A673 (cell line): ENCODE measurements around the gene RBBP8. TPM values are rescaled to one million over a fixed set of nuclear protein-coding genes. Genes with fewer than 3 reads are reported as not detected.

Experiments
- BruUV-seq: library from RNA; stranded (reverse); fragments of 400-500 nt; replicated peaks from 2 replicates; lab custom pipeline; 2021; lab: Mats Ljungman, UMichigan
- CTCF ChIA-PET: fragments of 300-600 bp; sonication (Branson Sonifier 250); formaldehyde crosslinking; loops from one replicate; lab custom pipeline; 2022; ENCODE audit warnings: antibody characterized with exemption; lab: Charles Lee
- POLR2A ChIA-PET: fragments of 300-600 bp; sonication (Branson Sonifier 250); formaldehyde crosslinking; loops from one replicate; lab custom pipeline; 2022; ENCODE audit warnings: antibody characterized with exemption; ENCODE audit not compliant: low non-redundant PET; lab: Charles Lee
- DNase-seq: peaks from one replicate; pipeline ENCODE4 v3.0.0-alpha.2; 2015; ENCODE audit warnings: low spot score
- H3K27ac ChIP-seq: fragments of 200-600 bp; sonication (generic); 2 replicates; pipeline ENCODE4 v1.5.1; 2016; ENCODE audit warnings: mixed run types, low read depth, mild to moderate bottlenecking, mixed read lengths, antibody characterized with exemption, low read length; ENCODE audit not compliant: poor library complexity, severe bottlenecking
- H3K27me3 ChIP-seq: fragments of 200-600 bp; sonication (generic); replicated peaks from 2 replicates; pipeline ENCODE4 v1.6.1; 2017; ENCODE audit warnings: mixed run types, low read depth, mild to moderate bottlenecking, mixed read lengths, antibody characterized with exemption, low read length; ENCODE audit not compliant: insufficient read depth, poor library complexity
- H3K36me3 ChIP-seq: fragments of 200-600 bp; sonication (generic); 2 replicates; pipeline ENCODE4 v1.6.1; 2016; ENCODE audit warnings: mixed run types, mild to moderate bottlenecking, mixed read lengths, antibody characterized with exemption, low read length; ENCODE audit not compliant: insufficient read depth, poor library complexity, severe bottlenecking
- H3K4me1 ChIP-seq: fragments of 200-600 bp; sonication (generic); 2 replicates; pipeline ENCODE4 v1.6.1; 2017; ENCODE audit warnings: mixed run types, mild to moderate bottlenecking, mixed read lengths, antibody characterized with exemption, low read length; ENCODE audit not compliant: insufficient read depth, poor library complexity, severe bottlenecking
- H3K4me3 ChIP-seq: fragments of 200-600 bp; sonication (generic); 2 replicates; pipeline ENCODE4 v1.5.1; 2016; ENCODE audit warnings: low read depth, mixed run types, mild to moderate bottlenecking, mixed read lengths, low read length; ENCODE audit not compliant: poor library complexity, severe bottlenecking
- H3K9me3 ChIP-seq: fragments of 200-600 bp; sonication (generic); 2 replicates; pipeline ENCODE4 v1.6.1; 2016; ENCODE audit warnings: mixed run types, low read depth, mild to moderate bottlenecking, mixed read lengths, antibody characterized with exemption, low read length; ENCODE audit not compliant: poor library complexity, severe bottlenecking
- CTCF ChIP-seq: fragments of 300-800, 200-600 bp; sonication (generic); conservative IDR thresholded peaks from 2 replicates; pipeline ENCODE4 v1.5.1; 2017; ENCODE audit warnings: low read depth, mild to moderate bottlenecking, antibody characterized with exemption, low read length, moderate library complexity, mixed read lengths
- EZH2 ChIP-seq: fragments of 200-600 bp; sonication (generic); IDR thresholded peaks from 2 replicates; pipeline ENCODE4 v1.6.1; 2017; ENCODE audit warnings: borderline replicate concordance, low read depth, mild to moderate bottlenecking, mixed read lengths, antibody characterized with exemption, low read length; ENCODE audit not compliant: poor library complexity, severe bottlenecking
- intact Hi-C: fragments of 100-400 bp; cut with micrococcal nuclease; formaldehyde crosslinking; loops from one replicate; pipeline ENCODE4 v1.10.0; 2022; ENCODE audit not compliant: unreplicated experiment
- total RNA-seq: library from RNA; stranded (reverse); gene quantifications from 2 replicates; pipeline ENCODE4 v1.2.3, GENCODE V29; 2021

The RBBP8 gene
- total RNA-seq, 1 experiment from 2014 or later = 88.2 TPM

GRCh38 chr18:22926454-22926853 lies 6.7 kb upstream of the RBBP8 start:
- intact Hi-C loops = no loop called here
- BruUV-seq = no TSS peak
- ChIA-PET POLR2A (no interaction called here), CTCF (no interaction called here)
- Histone ChIP-seq H3K27me3 (no peaks in the 10 kb centered on the region), H3K4me1 (peaks cover 17% of the 10 kb centered on the region), H3K27ac (no peak overlapping the region), H3K9me3 (no peaks in the 10 kb centered on the region), H3K4me3 (no peak overlapping the region), H3K36me3 (no peaks in the 10 kb centered on the region)
- no peak for DNase-seq
- TF ChIP-seq EZH2 (no peak), CTCF (no peak)

- intact Hi-C loops = no loop called here
- DNase-seq = no peak
- Histone ChIP-seq H3K27me3 (no peaks in the 10 kb centered on the region), H3K36me3 (no peaks in the 10 kb centered on the region), H3K9me3 (no peaks in the 10 kb centered on the region), H3K4me1 (peaks cover 5% of the 10 kb centered on the region), H3K27ac (no peak overlapping the region), H3K4me3 (no peak overlapping the region)
- TF ChIP-seq CTCF (no peak), EZH2 (no peak)
- CTCF ChIA-PET = no interaction called here
- POLR2A ChIA-PET = no interaction called here
- no TSS peak for BruUV-seq
Measured at GRCh38 chr18:22928339-22928738, 4.8 kb upstream of the RBBP8 start.

- no peak overlapping the region for H3K27ac ChIP-seq
- intact Hi-C loops = loop anchor here (5.0 kb wide), 1 partner anchor 108 kb away; no protein-coding TSS in a partner anchor
- no peaks in the 10 kb centered on the region for H3K9me3 ChIP-seq
- H3K4me1 ChIP-seq = peaks cover 3% of the 10 kb centered on the region
- peak; percentile 73 for DNase-seq
- no peak overlapping the region for H3K4me3 ChIP-seq
- no peaks in the 10 kb centered on the region for H3K27me3 ChIP-seq
- ChIA-PET CTCF (interaction anchor here (1.1 kb wide), 1 partner anchor 482 kb away, joined by 3 read pairs; no protein-coding TSS in a partner anchor), POLR2A (no interaction called here)
- TF ChIP-seq CTCF (peak; percentile 87), EZH2 (no peak)
- no peaks in the 10 kb centered on the region for H3K36me3 ChIP-seq
- BruUV-seq = no TSS peak
Measured at GRCh38 chr18:22930089-22930713, 2.9 kb upstream of the RBBP8 start.
